Body of pancreas (tissue), 4 donors: ENCODE data around the gene AUTS2.

Experiments
- CTCF ChIP-seq, 7 experiments: fragments of 450-650 bp in 4 of 7; fragments of 200-600 bp in 3 of 7; sonication (generic) in 3 of 7; IDR thresholded peaks; one replicate each; pipeline ENCODE4 v1.5.1; 2016 to 2019; ENCODE audit warnings: antibody characterized with exemption in 7 of 7
- POLR2A ChIP-seq, 3 donors: fragments of 450-650 bp; IDR thresholded peaks; one replicate each; pipeline ENCODE4 v1.6.1; 2016; ENCODE audit warnings: antibody characterized with exemption in 3 of 3, mild to moderate bottlenecking in 2 of 3

GRCh38 chr7:70770154-70770553 is 1171.9 kb downstream of the AUTS2 start:
- TF ChIP-seq CTCF (IDR thresholded peaks at IDR 0.05) = no peak
- TF ChIP-seq POLR2A (IDR thresholded peaks at IDR 0.05) = no peak
